ENCODE measurements around the gene CCNE1.
"Not testable (repeated sequence)": the region's sequence is repeated elsewhere in the genome, so short reads cannot be mapped to it uniquely, and the experiment has no call there.

CCNE1 gene

DNA sequence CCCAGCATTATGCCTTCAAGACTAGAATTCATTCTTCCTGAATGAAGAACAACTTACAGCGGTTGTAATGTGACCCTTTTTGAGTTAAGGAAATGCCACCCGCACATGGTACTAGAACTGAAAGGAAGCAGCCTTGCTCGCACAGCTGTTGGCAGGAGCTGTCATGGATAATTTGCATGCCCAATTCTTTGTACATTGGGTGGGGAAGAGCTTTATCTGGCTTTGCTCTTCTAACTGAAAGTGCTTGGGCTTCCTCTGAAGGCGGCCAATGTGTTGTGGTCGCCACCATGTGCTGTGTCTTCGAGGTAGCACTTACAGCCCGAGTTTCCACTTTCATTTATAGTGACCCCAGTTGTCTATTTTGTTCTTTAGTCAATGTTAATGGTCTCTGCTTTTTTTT is 3.4 kb downstream of the CCNE1 start:
- no peak for DNase-seq (ENCODE audit: low read depth, low spot score)

GRCh38 chr19:29817316-29817715 is 5.5 kb downstream of the CCNE1 start:
- DNase-seq (ENCODE audit: low read depth, low spot score), result no peak

GRCh38 chr19:29819300-29819699 is 7.5 kb downstream of the CCNE1 start:
- no peak for DNase-seq (ENCODE audit: low read depth, low spot score)

- DNase-seq (ENCODE audit: low read depth, low spot score), result no peak
Observed at GRCh38 chr19:29819986-29820385, 8.2 kb downstream of the CCNE1 start.

DNA sequence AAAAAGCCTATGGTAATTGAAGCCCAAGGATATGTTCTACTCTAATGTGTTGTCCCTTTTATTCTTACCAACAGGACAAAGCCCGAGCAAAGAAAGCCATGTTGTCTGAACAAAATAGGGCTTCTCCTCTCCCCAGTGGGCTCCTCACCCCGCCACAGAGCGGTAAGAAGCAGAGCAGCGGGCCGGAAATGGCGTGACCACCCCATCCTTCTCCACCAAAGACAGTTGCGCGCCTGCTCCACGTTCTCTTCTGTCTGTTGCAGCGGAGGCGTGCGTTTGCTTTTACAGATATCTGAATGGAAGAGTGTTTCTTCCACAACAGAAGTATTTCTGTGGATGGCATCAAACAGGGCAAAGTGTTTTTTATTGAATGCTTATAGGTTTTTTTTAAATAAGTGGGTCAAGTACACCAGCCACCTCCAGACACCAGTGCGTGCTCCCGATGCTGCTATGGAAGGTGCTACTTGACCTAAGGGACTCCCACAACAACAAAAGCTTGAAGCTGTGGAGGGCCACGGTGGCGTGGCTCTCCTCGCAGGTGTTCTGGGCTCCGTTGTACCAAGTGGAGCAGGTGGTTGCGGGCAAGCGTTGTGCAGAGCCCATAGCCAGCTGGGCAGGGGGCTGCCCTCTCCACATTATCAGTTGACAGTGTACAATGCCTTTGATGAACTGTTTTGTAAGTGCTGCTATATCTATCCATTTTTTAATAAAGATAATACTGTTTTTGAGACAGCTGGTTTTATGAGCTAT is 12.0 kb downstream of the CCNE1 start:
- DNase-seq (ENCODE audit: low read depth, low spot score), result no peak

DNA sequence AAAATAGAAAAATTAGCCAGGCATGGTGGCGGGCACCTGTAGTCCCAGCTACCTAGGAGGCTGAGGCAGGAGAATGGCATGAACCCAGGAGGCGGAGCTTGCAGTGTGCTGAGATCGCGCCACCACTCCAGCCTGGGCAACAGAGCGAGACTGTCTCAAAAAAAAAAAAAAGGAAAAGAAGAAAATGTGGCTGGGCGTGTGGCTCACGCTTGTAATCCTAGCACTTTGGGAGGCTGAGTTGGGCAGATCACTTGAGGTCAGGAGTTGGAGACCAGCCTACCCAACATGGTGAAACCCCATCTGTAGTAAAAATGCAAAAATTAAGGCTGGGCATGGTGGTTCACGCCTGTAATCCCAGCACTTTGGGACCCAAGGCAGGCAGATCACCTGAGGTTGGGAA is 13.5 kb downstream of the CCNE1 start:
- DNase-seq (ENCODE audit: low read depth, low spot score), result not testable (repeated sequence)

- DNase-seq (ENCODE audit: low read depth, low spot score), result no peak
Observed at GRCh38 chr19:29831041-29831548, 19.3 kb downstream of the CCNE1 start.

DNA sequence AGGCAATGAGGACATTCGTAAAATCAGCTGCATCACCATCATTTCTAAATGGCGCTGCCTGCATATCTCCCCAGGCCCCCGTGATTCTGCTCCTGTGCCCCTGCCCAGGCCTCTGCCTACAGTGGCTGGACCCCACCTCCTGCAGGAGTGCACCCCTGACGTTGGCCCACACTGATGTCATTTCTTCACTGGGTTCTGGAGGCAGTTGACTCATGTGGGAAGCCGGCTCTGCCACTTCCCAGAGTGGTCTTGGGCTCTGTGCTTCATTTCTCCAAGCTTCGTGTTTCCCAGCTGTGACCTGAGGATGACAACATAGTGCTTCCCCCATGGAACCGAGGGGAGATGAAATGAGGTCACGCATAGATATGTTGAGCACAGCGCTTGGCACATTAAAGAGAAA is 19.9 kb downstream of the CCNE1 start:
- no peak for DNase-seq (ENCODE audit: low read depth, low spot score)

DNA sequence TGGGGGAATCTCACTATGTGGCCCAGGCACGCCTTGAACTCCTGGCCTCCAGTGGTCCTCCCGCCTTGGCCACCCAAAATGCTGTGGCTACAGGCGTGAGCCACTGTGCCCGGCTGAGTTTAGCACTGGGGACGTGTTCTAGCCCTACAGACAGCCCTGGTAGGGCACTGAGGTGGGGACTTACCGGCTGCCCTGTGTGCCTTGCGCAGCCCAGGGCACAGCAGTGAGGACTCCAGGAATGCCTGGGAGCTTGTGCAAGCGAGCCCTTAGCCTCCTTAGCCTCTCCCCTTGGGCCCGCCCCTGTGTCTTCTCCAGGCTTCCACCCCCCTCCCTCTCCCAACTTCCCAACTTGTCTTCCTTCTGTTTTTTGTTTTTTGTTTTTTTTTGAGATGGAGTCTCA is 21.0 kb downstream of the CCNE1 start:
- no peak for DNase-seq (ENCODE audit: low read depth, low spot score)

GRCh38 chr19:29833614-29834261 is 21.9 kb downstream of the CCNE1 start:
- DNase-seq (ENCODE audit: low read depth, low spot score), result no peak

- no peak for DNase-seq (ENCODE audit: low read depth, low spot score)
Observed at GRCh38 chr19:29834991-29835846, 23.4 kb downstream of the CCNE1 start.

GRCh38 chr19:29836409-29836825 is 24.6 kb downstream of the CCNE1 start:
- DNase-seq (ENCODE audit: low read depth, low spot score), result no peak

GRCh38 chr19:29837448-29837981 is 25.7 kb downstream of the CCNE1 start:
- DNase-seq (ENCODE audit: low read depth, low spot score), result no peak

DNA sequence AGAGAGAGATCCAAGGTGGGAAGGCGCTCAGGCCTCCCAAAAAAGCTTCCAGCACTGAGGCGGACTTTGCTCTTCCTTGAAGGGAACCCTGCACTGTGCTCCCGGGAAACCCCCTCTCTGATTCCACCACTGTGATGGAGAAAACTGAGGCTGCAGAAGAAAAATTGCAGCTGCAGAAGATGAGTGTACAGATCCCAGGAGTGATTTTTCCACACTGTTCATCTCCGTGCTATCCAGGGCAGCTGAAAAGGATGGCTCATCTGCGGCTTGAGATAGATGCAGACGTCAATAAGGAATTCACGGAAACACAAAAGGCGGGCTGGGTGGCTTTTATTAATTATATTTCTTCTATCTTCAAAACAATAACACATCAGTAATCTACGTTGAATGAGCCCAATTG is 26.2 kb downstream of the CCNE1 start:
- DNase-seq (ENCODE audit: low read depth, low spot score), result no peak

DNA sequence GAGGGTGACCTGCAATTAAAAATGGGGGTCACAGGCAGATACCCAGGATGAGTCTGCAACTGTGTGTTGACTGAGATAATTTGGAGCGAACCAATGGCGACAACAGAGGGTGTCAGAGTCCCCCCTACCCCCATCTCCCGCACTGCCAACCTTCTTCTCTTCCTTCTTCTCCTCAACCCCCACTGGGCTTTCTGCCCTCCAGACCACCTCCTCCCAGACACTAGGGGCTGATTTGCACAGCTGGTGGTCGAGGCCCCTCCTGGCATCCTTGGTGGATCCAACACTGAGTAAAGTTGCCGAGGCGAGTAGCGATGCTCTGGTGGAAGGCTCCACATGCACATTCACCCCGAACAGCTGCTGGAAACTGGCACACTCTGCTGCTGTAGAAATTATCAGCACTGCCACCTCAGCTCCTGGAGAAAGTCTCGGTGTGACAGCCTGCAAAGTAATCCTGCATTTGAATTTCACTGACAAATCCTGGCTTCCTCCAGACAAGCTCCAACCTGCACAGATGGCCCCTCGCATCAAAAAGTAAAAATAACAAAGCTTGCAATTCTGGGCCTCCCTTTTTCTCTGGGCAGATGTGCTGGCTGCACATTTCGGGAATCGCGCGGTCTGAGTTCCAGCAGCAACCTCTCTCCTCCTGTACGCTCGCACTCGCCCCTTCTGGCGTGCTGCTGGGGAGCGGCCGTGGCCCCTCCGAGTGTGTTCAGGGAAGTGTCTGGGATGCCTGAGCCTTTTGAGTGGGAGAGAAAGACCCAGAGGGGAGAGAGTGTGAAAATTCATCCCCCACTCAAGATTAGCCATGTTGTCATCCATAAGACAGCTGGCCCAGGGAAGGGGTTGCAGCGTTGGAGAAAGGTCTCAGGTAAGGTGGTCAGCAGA is 28.5 kb downstream of the CCNE1 start:
- DNase-seq (ENCODE audit: low read depth, low spot score), result no peak

DNA sequence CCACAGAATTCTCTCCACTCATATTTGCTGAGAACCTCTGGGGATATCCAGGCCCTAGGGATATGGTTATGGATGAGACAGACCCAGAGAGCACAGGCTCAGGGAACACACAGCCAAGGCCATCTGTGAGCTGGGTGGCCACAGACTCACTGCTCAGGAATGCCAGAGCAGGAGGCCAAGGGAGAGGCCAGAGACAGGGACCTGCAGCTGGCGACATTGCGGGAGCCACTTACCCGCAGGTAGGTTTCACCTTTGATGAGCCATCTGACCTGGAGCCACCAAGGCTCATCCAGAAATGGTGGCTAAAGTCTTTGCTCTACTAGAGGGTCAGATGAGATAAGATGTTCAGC is 29.4 kb downstream of the CCNE1 start:
- DNase-seq (ENCODE audit: low read depth, low spot score), result no peak

DNA sequence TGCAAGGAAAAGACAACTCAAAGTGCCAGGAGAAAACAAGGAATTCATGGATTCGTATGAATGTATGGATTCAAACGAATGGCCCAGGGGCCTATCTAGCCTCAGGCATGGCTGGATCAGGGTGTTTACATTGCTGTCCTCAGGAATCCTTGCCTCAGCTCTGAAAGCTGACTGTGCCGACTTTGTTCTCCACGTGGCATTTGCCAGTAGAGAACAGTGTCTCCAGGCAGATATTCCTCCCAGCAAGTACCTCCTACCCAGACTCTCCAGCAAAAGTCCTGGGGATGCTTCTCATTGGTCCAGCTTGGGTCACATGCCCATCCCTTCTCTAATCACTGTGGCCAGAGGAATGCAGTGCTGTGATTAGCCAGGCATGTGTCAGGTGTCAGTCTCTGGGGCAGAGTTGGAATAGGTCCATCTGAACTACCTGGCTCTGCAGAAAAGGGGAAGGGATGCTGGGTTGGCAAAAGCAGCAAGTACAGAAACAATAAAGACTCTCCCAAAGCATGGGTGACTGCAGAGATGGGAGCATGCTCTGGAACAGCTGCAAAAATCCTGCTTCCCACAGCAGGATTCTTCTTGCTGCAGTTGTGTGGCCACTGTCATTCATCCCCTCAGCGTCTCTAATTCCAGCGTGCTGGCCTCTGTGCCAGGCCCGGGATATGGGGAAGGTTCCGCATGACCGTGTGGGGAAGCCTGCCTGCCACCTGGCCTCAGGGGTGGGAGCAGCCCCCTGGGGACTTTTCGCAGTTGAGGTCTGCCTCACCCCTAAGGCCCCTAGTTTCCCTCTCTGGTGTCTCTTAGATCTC is 30.0 kb downstream of the CCNE1 start:
- no peak for DNase-seq (ENCODE audit: low read depth, low spot score)

GRCh38 chr19:29842471-29843179 is 30.8 kb downstream of the CCNE1 start:
- DNase-seq (ENCODE audit: low read depth, low spot score), result no peak

- no peak for DNase-seq (ENCODE audit: low read depth, low spot score)
Observed at GRCh38 chr19:29843180-29844051, 31.6 kb downstream of the CCNE1 start.
